Thyroid gland (tissue), 4 donors: Measurements from ENCODE around the gene HSF2BP.

Source experiments
- POLR2A ChIP-seq, 2 donors: fragments of 450-650 bp; IDR thresholded peaks; one replicate each; pipeline ENCODE4 v1.6.1; 2017; ENCODE audit warnings: antibody characterized with exemption in 2 of 2, mild to moderate bottlenecking in 2 of 2, moderate library complexity in 1 of 2
- TF ChIP-seq, protein P1 (sequence below), 6 experiments: fragments of 200-600 bp in 3 of 6; fragments of 450-650 bp in 3 of 6; sonication (generic) in 3 of 6; IDR thresholded peaks; one replicate each; pipeline ENCODE4 v1.5.1; 2016 to 2019; ENCODE audit warnings: antibody characterized with exemption in 6 of 6, mild to moderate bottlenecking in 2 of 6, inconsistent platforms in 1 of 6, moderate library complexity in 1 of 6

GRCh38 chr21:43573921-43574320 lies 85.4 kb downstream of the HSF2BP start:
- TF ChIP-seq, protein P1, sequence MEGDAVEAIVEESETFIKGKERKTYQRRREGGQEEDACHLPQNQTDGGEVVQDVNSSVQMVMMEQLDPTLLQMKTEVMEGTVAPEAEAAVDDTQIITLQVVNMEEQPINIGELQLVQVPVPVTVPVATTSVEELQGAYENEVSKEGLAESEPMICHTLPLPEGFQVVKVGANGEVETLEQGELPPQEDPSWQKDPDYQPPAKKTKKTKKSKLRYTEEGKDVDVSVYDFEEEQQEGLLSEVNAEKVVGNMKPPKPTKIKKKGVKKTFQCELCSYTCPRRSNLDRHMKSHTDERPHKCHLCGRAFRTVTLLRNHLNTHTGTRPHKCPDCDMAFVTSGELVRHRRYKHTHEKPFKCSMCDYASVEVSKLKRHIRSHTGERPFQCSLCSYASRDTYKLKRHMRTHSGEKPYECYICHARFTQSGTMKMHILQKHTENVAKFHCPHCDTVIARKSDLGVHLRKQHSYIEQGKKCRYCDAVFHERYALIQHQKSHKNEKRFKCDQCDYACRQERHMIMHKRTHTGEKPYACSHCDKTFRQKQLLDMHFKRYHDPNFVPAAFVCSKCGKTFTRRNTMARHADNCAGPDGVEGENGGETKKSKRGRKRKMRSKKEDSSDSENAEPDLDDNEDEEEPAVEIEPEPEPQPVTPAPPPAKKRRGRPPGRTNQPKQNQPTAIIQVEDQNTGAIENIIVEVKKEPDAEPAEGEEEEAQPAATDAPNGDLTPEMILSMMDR (IDR thresholded peaks at IDR 0.05) = no peak
- TF ChIP-seq POLR2A (IDR thresholded peaks at IDR 0.05) = no peak
